ELR (cell line): ENCODE measurements around the gene DLL4.
A peak's percentile ranks its signal among the peaks of the same experiment; 100 is the strongest.

Source experiments
- DNase-seq: peaks from one replicate; pipeline ENCODE4 v3.0.0-alpha.2; 2015; ENCODE audit warnings: low read depth

DLL4 gene

GRCh38 chr15:40906091-40906990 is 22.8 kb upstream of the DLL4 start:
- DNase-seq: peak; percentile 98

- DNase-seq: peak; percentile 40
Observed at GRCh38 chr15:40906991-40907802, 21.9 kb upstream of the DLL4 start.

GRCh38 chr15:40908095-40908494 is 21.0 kb upstream of the DLL4 start:
- DNase-seq: no peak

GRCh38 chr15:40909662-40910630 is 19.2 kb upstream of the DLL4 start:
- peak; percentile 30 for DNase-seq

GRCh38 chr15:40911141-40911540 is 18.0 kb upstream of the DLL4 start:
- no peak for DNase-seq

- DNase-seq: no peak
Observed at GRCh38 chr15:40911693-40912092, 17.4 kb upstream of the DLL4 start.

- DNase-seq: no peak
Observed at GRCh38 chr15:40912478-40912877, 16.7 kb upstream of the DLL4 start.

- DNase-seq: no peak
Observed at GRCh38 chr15:40914013-40914412, 15.1 kb upstream of the DLL4 start.

GRCh38 chr15:40914486-40914885 is 14.7 kb upstream of the DLL4 start:
- DNase-seq: no peak

- no peak for DNase-seq
Observed at GRCh38 chr15:40915116-40915661, 14.0 kb upstream of the DLL4 start.

GRCh38 chr15:40915679-40916078 is 13.5 kb upstream of the DLL4 start:
- DNase-seq: no peak

GRCh38 chr15:40917585-40917984 is 11.6 kb upstream of the DLL4 start:
- DNase-seq: no peak

- DNase-seq: no peak
Observed at GRCh38 chr15:40918146-40918798, 10.9 kb upstream of the DLL4 start.

GRCh38 chr15:40918799-40919392 is 10.2 kb upstream of the DLL4 start:
- DNase-seq: no peak

GRCh38 chr15:40921949-40922607 is 7.1 kb upstream of the DLL4 start:
- DNase-seq: no peak

- no peak for DNase-seq
Observed at GRCh38 chr15:40922608-40923005, 6.5 kb upstream of the DLL4 start.

GRCh38 chr15:40923551-40923950 is 5.6 kb upstream of the DLL4 start:
- DNase-seq: no peak

- no peak for DNase-seq
Observed at GRCh38 chr15:40925495-40925862, 3.7 kb upstream of the DLL4 start.

- DNase-seq: no peak
Observed at GRCh38 chr15:40925863-40926658, 3.1 kb upstream of the DLL4 start.
